NT2/D1 (cell line): ENCODE results near the gene ADPRH.

Source experiments
- DNase-seq: peaks from one replicate; pipeline ENCODE4 v3.0.0-alpha.2; 2011; ENCODE audit warnings: low read depth, low spot score
- H3K27me3 ChIP-seq: 2 replicates; pipeline ENCODE4 v1.6.0; 2011; ENCODE audit warnings: mild to moderate bottlenecking; ENCODE audit not compliant: insufficient read length, insufficient read depth
- H3K36me3 ChIP-seq: 2 replicates; pipeline ENCODE4 v1.6.1; 2011; ENCODE audit warnings: mild to moderate bottlenecking, low read length, mixed read lengths; ENCODE audit not compliant: insufficient read depth, insufficient read length
- H3K4me1 ChIP-seq: 2 replicates; pipeline ENCODE4 v1.5.1; 2011; ENCODE audit not compliant: insufficient read depth, insufficient read length
- H3K4me3 ChIP-seq: 2 replicates; pipeline ENCODE4 v1.5.1; 2011; ENCODE audit warnings: low read depth; ENCODE audit not compliant: insufficient read length
- H3K9ac ChIP-seq: 2 replicates; pipeline ENCODE4 v1.6.0; 2011; ENCODE audit warnings: low read depth; ENCODE audit not compliant: insufficient read length
- H3K9me3 ChIP-seq: 2 replicates; pipeline ENCODE4 v1.5.1; 2011; ENCODE audit warnings: mild to moderate bottlenecking, low read length; ENCODE audit not compliant: insufficient read depth
- SUZ12 ChIP-seq: IDR thresholded peaks from 2 replicates; pipeline ENCODE4 v1.6.1; 2011; ENCODE audit not compliant: insufficient read length, insufficient read depth; ENCODE audit errors: extremely low read depth
- YY1 ChIP-seq: IDR thresholded peaks from 2 replicates; pipeline ENCODE4 v1.6.1; 2011; ENCODE audit not compliant: insufficient read length, insufficient read depth
- ZNF274 ChIP-seq: IDR thresholded peaks from 2 replicates; pipeline ENCODE4 v1.6.1; 2011; ENCODE audit warnings: mild to moderate bottlenecking, low read depth, low read length

ADPRH gene

DNA sequence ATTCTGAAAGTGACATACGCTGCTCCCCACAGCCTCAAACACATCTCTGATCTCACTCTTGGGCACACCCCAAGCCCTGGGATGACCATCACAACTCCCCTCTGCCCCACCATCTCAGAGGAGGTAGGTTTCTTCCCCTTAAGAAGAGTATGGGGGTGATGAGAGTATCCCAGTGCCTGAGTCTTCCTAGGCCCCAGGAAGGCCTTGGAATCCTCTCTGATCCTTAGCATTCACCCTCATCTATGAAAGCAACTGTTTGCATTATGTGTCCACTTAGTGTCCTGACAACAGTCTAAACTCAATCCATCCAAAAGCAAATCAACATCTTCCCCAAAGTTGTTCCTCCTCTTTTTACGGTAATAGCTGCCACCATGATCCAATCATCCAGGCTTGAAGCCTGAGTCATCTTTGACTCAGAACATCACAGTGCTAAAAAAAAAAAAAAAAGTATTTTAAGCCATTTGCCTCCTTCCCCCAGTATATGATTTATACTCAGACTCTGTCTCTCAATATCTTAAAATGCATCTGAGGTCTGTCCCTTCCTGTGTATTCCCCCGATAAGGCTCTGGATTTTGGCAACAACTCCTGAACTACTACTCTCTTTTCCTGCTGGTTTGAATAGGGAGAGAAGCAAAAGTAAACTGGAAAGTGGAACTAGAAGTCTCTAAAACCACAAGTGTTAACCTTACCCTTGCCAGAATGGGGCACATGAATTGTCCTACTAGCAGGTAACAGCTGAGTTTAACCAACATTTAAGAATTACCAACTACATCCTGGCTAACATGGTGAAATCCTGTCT lies 58.6 kb downstream of the ADPRH start:
- no peak overlapping the region for H3K9ac ChIP-seq
- no peaks in the 10 kb centered on the region for H3K4me1 ChIP-seq
- H3K27me3 ChIP-seq: no peaks in the 10 kb centered on the region
- no peaks in the 10 kb centered on the region for H3K36me3 ChIP-seq
- no peak overlapping the region for H3K4me3 ChIP-seq
- peaks cover 6% of the 10 kb centered on the region; the same call in 1 of the 2 replicates for H3K9me3 ChIP-seq
- no peak for DNase-seq
- no peak for TF ChIP-seq YY1
- no peak for TF ChIP-seq SUZ12
- TF ChIP-seq ZNF274: no peak
